Stimulated activated CD8-positive, alpha-beta memory T cell treated with anti-CD3 and anti-CD28 coated beads, Interleukin-7, amount 100 ng/mL, for 4 hours (primary cell): Measurements from ENCODE around the gene XPNPEP2.

Source experiments
- DNase-seq, 2 donors: peaks; one replicate each; pipeline ENCODE4 v3.0.0-alpha.2; 2020; ENCODE audit warnings: low read depth in 2 of 2

The XPNPEP2 gene

DNA sequence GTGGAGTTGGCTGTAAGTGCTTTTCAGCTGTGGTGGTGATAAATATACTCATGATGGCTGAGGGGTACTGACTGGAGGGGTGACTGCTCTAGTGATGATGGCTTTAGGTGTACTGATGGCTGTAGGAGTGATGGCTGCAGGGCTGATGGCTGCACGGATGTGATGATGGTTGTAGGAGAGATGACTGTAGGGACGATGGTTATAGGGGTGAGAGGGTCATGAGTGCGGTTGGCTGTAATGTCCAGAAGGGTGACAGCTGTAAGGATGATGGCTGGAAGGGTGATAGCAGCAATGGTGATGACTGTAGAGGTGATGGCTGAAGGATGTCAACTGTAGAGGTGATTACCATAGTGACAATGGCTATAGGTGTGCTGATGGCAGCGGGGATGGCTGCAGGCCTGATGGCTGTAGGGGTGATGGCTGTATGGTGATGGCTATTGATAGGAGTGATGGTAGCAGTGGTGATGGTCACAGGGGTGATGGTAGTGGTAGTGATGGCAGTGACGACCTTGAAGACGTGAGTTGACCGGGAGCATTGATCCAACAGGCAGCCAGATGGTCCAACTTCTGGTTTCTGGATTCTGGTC is 40.4 kb downstream of the XPNPEP2 start:
- DNase-seq = no peak

DNA sequence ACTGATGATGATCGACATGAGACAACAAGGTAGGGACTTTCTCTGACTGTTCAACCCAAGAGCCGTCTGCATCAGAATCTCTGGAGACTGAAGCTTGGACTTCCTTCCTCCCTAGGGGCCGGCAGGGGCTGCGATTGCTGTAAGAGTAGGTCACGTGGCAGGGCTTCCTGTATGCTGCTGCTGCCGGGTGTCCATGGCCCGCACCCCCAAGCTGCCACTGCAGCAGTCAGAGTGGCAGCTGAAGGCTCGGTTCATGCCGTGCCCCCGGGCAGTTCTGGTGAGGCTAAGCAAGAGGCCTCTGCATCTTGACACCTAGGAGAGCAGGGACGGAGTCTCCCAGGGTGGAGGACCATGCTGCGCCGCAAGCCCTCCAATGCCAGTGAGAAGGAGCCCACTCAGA is 41.0 kb downstream of the XPNPEP2 start, which contains the start of gene SASH3:
SASH3 (plus strand) TSS at position 203 of the 400 bp plus-strand sequence; CDS start at position 352, 149 bp downstream.
- peak in 1 of 2 donors; percentile 49 for DNase-seq

DNA sequence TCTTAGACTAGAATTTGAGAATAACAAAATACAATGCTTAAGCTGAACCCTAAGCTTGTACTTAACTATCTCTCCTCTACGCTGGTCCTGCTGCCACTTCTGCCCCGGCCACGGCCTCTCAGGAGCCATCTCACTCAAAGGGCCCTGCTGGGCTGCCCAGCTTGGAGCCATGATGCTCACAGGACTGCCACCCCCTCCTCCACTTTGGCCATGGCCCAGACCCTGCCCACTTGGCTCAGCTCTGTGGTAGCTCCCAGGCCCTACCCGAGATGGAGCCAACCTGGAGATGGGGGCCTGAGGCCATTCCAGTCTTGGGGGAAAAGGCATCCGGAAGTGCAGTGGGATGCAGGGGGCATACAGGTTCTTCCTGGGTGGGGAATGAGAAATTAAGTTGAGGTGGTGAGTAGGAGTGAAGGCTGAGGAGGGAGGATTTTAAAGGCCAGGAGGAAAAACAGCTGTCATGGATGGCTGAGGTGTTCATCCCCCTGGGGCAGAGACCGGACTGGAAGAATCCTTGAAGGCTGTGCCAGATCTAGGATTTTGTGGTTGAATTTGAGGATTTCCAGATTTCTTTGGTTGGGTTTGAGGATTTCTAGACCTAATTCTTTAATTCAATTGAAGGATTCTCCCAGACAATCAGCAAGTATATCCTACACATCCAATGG is 41.8 kb downstream of the XPNPEP2 start:
- DNase-seq = no peak

DNA sequence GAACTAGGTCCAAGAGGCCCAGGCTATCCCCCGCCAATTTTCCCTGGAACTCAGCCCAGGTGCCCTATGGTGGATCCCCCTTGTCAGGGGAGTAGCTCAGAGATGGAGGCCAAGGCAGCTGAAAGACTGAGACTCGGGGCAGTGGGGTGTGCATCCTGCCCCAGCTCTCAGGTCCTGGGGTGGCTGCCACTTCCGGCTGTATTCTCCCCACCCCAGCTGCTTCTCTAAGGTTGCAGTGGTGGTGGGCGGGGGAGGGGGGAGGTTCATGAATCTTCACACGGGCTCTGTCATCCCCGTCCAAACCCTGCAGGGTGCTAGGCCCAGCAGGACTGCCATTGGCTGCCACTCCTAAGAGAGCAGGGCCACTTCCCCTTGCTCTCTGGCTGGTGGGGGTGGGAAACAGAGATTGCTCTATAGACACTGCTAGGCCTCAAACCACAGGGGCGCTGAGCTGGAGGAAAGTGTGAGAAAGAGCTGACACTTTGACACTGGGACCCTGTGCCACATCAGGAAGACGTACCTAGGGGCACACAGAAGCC is 42.4 kb downstream of the XPNPEP2 start:
- DNase-seq = peak; percentile 78

GRCh38 chrX:129781680-129782495 is 43.1 kb downstream of the XPNPEP2 start:
- peak in 1 of 2 donors; percentile 19 for DNase-seq

DNA sequence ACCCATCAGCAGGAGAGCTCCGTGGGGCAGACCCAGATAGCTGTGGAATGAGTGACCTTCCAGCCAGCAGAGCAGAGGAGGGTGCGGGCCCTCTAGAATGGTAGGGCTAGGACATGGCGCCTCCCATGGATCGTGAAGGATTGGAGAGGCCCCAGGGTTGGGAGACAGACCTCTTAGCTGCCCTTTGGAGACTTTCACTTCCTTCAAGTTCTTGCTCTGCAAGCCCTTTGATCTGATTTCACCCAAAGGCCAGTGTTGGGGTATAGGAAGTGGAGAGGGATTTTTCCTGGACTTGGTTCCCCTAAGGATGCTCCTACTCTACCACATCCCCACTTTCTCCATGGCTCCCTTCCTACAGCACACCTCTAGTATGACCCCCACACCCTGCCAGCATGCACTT is 43.9 kb downstream of the XPNPEP2 start:
- DNase-seq = no peak

DNA sequence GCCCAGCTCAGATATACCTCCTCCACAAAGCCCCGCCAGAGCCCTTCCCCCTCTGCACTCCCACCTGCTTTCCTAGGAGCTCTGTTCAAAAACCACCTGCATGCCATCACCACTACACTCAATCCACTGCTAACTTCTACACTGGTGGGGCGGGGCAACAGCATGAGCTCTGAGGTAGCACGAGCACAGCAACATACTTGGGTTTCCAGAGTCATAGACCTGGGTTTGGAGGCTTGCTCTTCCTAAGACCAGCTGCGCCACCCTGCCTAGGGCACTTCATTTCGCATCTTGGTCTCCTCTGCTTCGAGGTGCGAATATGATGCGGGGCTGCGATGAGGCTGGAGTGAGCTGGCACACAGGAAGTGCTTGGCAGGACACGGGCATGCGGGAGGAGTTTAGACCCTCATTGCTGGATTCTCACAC is 44.5 kb downstream of the XPNPEP2 start:
- DNase-seq = no peak

GRCh38 chrX:129784371-129784770 is 45.6 kb downstream of the XPNPEP2 start:
- no peak for DNase-seq

- DNase-seq = no peak
These were observed 46.6 kb downstream of the XPNPEP2 start for GRCh38 chrX:129785160-129785947.

DNA sequence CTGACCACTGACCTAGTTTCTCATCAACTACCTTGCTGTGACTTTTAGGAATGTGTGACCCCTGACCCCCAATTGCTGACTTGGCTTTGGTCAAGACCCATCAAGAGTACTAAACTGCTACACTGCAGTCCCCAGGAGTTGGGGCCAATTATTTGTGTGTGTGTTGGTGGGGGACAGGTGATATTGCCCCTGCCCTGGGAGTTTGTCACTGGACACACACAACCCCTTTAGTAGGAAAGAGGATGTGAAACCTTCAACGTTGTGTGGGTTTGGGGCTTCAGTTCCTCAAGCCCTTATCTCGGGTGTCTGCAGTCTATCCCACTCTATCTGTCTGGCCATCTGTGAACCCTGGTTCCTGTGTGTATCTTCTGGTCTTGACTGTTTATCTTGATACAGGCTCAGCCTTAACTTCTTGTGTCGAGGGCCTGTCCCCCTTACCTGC is 47.5 kb downstream of the XPNPEP2 start:
- DNase-seq = no peak

DNA sequence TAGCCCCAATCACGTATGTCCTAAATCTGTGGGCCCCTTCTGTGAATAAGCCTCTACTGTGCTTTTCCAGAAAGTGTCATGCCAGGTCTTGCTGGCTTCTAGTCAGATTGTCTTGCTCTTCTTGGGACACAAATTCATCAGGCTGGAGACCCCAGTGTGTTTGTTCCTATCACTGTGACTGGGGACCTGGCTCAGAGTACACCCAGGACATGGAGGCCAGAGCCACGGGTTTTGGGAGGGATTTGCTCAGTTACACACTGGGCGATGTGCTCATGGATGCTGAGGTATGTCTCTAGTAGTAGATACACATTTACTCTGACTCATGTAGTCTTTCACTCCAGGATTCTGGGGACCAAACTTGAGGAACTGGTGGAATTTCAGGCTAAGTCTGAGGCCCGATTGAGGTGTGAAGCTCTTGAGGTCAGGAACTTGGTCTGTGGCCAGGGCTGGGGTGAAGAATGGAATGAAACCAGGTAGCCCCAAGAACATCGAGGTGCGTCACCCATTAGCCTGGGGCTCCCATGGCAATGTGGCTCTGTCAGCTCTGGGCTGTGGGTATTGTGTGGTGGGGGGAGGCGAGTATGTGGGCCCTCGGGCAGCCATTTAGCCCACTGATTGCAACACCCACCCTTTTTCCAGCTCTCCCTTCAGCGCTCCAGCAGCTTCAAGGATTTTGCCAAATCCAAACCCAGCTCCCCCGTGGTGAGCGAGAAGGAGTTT is 48.7 kb downstream of the XPNPEP2 start:
- DNase-seq = no peak

GRCh38 chrX:129788527-129788926 is 49.7 kb downstream of the XPNPEP2 start:
- DNase-seq = no peak

DNA sequence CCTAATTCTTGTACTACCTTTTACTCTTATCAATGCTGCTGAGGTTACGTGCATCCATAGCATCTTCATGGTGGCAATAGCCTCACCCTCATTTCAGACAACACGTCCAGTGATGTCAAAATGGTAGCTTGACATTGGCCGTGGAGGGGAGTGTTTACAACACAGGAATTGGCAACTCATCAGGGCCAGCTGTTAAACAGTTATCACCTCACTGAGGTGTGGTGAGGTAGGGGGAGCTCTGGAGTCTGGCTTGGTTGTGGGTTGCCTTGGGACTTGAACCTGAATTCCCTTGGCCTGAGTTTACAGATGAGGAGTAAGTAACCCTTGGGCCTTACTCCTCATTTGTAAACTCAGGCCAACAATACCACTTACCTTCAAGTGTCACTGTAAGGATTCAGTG is 51.4 kb downstream of the XPNPEP2 start:
- no peak for DNase-seq

DNA sequence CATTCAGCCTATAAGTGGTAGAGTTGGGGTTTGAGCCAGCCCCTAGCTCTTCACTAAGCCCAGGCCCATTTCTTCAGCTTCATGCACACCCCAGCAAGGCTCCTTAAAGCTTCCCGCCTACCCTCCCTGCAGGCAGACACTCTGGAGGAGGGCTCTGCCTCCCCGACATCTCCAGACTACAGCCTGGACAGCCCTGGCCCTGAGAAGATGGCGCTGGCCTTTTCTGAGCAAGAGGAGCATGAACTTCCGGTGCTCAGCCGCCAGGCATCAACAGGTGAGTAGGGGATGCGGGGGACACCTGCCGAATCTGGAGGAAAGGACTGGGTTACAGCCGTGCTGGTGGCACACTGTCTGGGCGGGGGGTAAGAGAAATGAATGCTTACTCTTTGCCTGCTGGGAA is 52.0 kb downstream of the XPNPEP2 start:
- no peak for DNase-seq

GRCh38 chrX:129791336-129791735 is 52.6 kb downstream of the XPNPEP2 start:
- no peak for DNase-seq

- no peak for DNase-seq
These were observed 53.3 kb downstream of the XPNPEP2 start for GRCh38 chrX:129791961-129792570.

GRCh38 chrX:129792586-129793291 is 54.0 kb downstream of the XPNPEP2 start:
- DNase-seq = no peak

GRCh38 chrX:129793604-129794191 is 54.9 kb downstream of the XPNPEP2 start:
- no peak for DNase-seq

DNA sequence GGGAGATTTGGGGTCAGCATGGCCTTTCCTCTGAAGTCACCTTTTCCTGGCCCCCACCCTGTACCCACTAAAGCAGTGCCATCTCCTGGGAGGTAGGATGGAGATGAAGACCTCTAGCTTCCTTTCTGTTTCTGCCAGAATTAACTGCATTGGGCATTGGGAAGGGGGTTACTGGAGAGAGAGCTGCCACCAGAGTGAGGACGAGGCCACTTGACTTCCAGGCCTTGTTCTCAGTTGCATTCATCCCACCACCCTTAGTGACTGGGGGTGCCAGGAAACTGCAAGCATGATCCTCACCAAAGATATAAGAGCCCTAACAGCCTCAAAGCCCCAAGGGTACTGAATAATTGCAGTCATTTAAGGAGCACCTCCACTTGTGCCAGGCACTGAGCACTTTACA is 56.8 kb downstream of the XPNPEP2 start:
- DNase-seq = no peak
